HEK293 (cell line): ENCODE measurements around the gene ACSM2B.
"Not testable (repeated sequence)": the region's sequence is repeated elsewhere in the genome, so short reads cannot be mapped to it uniquely, and the experiment has no call there.

ENCODE experiments used
- CTCF ChIP-seq: fragments of 450-650 bp; formaldehyde crosslinking; IDR thresholded peaks from 2 replicates; pipeline ENCODE4 v1.5.1; 2016; ENCODE audit warnings: missing biosample characterization, missing genetic modification characterization
- MYNN ChIP-seq: fragments of 450-650 bp; formaldehyde crosslinking; IDR thresholded peaks from 2 replicates; pipeline ENCODE4 v1.5.1; 2016; ENCODE audit warnings: missing biosample characterization, missing genetic modification characterization, borderline replicate concordance
- REST ChIP-seq: fragments of 450-650 bp; formaldehyde crosslinking; IDR thresholded peaks from 2 replicates; pipeline ENCODE4 v1.5.1; 2016; ENCODE audit warnings: missing biosample characterization, missing genetic modification characterization
- ZBTB48 ChIP-seq: fragments of 450-650 bp; formaldehyde crosslinking; IDR thresholded peaks from 2 replicates; pipeline ENCODE4 v1.5.1; 2016; ENCODE audit warnings: missing biosample characterization, missing genetic modification characterization
- ZFP41 ChIP-seq: fragments of 450-650 bp; formaldehyde crosslinking; IDR thresholded peaks from 2 replicates; pipeline ENCODE4 v1.5.1; 2016; ENCODE audit warnings: missing biosample characterization, missing genetic modification characterization, borderline replicate concordance
- ZNF23 ChIP-seq: fragments of 450-650 bp; formaldehyde crosslinking; IDR thresholded peaks from 2 replicates; pipeline ENCODE4 v1.5.1; 2016; ENCODE audit warnings: missing biosample characterization, missing genetic modification characterization, borderline replicate concordance
- ZNF426 ChIP-seq: fragments of 450-650 bp; formaldehyde crosslinking; IDR thresholded peaks from 2 replicates; pipeline ENCODE4 v1.5.1; 2017; ENCODE audit warnings: missing biosample characterization, missing genetic modification characterization, mild to moderate bottlenecking, inconsistent platforms, moderate library complexity
- ZNF510 ChIP-seq: fragments of 450-650 bp; formaldehyde crosslinking; IDR thresholded peaks from 2 replicates; pipeline ENCODE4 v1.5.1; 2018; ENCODE audit warnings: mild to moderate bottlenecking, missing genetic modification characterization, missing biosample characterization; ENCODE audit not compliant: insufficient replicate concordance
- ZNF645 ChIP-seq: fragments of 450-650 bp; formaldehyde crosslinking; IDR thresholded peaks from 2 replicates; pipeline ENCODE4; 2016; ENCODE audit warnings: missing biosample characterization, missing genetic modification characterization
- ZNF747 ChIP-seq: fragments of 450-650 bp; formaldehyde crosslinking; IDR thresholded peaks from 2 replicates; pipeline ENCODE4 v1.5.1; 2016; ENCODE audit warnings: missing biosample characterization, missing genetic modification characterization
- ZNF776 ChIP-seq: fragments of 450-650 bp; formaldehyde crosslinking; IDR thresholded peaks from 2 replicates; pipeline ENCODE4 v1.5.0; 2017; ENCODE audit warnings: missing biosample characterization, missing genetic modification characterization, borderline replicate concordance

GRCh38 chr16:20595694-20596093, 19.5 kb upstream of the ACSM2B start:
- TF ChIP-seq REST (tag by site-specific recombination); ZNF23 (tag by site-specific recombination); CTCF (tag by site-specific recombination); ZBTB48 (tag by site-specific recombination); ZNF776; ZNF747 (tag by site-specific recombination); ZNF645 (tag by site-specific recombination); ZNF426 (tag by site-specific recombination); MYNN; ZFP41 (tag by site-specific recombination); ZNF510 (tag by site-specific recombination): not testable (repeated sequence)
